ENCODE data around the gene SLC37A3.
"Not testable (repeated sequence)": the region's sequence is repeated elsewhere in the genome, so short reads cannot be mapped to it uniquely, and the experiment has no call there.

SLC37A3 gene

DNA sequence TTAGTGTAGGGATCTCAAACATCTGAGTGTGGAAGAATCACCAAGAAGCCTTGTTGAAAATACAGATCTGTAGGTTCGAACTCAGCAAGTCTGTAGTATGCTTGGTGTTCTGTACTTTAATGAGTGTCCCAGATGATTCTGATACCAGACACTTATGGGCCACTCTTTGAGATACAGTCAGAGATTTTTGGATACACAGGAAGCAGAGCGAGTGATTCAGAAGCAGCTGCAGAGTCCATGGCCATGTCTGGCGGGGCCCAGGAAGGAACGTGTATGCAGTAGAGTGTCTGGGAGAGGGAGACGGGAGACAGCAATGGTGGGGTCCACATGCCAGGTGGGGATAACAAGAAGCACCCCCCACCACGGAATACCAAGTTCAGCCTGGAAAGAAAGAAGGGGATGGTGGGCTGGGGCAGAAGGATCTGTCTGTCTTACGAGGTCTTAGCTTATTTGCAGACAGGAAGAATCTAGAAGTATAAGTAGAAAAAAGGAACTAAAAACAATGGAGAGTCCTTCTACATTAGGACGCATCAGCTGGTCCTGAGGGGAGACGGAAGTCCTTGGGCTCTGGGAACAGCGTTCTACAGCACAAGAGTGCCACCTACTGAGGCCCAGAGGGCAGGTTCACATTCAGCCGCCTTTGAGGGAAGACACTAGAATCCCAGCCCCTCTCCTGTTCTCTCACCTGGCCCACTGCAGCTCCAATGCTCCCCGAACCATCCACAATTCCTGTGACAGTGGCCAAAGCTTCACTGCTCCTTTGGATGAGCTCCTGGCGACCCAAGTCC lies 55.4 kb downstream of the SLC37A3 start:
- no peak for FAIRE-seq

DNA sequence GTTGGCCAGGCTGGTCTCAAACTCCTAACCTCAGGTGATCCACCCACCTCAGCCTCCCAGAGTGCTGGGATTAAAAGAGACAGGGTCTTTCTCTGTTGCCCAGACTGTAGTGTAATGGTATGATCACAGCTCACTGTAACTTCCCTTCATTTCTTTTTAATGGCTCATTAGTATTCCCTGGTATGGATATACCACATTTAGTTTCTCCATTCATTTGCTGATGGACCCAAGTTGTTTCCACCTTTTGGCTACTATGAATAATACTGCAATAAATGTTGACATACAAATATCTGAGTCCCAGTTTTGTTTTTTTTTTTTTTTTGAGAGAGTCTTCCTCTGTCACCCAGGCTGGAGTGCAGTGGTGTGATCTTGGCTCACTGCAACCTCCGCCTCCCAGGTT lies 59.4 kb downstream of the SLC37A3 start:
- not testable (repeated sequence) for FAIRE-seq

DNA sequence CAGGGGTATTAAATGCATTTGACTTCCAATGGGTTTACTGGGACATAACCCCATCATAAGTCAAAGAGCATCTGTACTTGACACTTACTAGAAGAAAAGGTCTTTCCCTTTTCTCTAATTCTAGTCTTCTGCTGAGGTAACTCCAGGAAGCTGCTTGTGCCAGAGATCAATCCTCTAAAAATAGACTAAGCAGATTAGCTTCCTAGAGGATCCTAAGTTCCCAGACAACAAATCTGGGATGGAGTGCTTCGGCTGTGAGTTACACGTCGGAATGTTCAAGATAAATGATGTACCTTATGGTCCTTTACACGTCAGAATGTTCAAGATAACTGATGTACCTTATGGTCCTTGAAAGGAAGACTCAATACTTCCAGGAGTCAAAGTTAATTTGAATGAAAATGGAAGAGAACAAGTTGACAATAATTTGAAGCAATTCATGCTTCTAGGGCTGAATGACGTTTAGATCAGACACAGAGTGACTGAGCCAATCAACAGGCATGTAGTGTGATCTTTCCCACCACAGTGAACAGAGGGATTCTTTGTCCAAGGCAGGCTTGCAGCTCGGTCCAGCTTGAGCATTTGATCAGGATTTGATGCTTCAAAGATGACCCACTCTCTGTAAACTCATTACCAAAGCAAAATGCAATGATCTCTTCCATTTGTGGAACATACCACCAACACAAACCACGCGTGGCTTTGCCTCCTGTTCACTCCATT lies 63.8 kb downstream of the SLC37A3 start:
- no peak for FAIRE-seq

DNA sequence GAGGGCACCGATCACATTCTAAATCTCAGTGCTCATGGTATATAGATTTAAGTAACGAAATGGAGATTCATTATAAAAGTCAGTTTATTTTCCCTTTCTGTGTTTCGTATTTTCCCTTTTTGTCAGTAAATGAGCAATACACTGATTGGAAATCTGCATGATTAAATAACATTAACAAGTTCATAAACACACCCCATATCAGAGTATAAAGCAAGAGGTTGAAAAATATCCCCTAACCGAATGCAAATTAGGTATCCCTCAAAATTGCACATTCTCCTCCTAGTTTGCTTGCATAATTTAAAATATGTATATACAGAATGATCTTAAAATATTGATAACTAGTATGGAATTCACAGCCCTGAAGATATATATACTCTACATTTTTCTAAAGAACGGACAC lies 64.6 kb downstream of the SLC37A3 start:
- FAIRE-seq, result no peak

DNA sequence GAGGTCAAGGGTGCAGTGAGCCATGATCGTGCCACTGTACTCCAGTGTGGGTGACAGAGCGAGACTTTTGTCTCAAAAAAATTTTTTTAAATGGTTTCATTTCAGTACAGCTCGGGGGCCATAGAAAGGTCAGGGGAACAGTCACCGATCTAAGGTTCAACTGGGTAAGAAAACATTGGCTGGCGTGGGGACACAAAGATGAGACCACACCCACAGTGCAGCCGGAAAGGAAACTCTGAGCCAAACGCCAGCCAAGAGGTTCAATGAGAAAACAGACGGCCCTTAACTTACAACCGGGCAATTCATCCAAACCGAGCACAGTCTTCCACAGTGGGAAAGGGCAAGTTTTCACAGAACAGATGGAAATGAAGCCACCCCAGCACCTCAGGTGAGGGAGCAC lies 65.1 kb downstream of the SLC37A3 start:
- FAIRE-seq, result no peak

DNA sequence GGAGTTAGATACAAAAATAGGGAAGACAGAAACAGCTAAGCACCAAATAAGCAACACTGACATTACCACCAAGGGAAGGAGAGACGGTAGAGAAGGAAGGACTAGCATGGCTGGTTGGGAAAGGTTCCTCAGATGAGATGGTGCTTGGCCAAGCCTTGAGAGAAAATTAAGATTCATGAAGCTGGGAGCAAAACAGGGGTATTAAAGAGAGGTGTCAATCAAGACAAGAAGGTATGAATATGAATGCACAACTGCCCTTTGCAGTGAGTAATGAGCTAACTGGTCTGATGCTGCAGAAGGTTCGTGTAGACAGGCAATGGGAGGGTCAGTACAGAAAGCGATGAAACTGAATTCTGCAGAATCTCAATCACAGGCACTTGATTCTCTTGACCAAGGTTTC lies 67.7 kb downstream of the SLC37A3 start:
- no peak for FAIRE-seq

DNA sequence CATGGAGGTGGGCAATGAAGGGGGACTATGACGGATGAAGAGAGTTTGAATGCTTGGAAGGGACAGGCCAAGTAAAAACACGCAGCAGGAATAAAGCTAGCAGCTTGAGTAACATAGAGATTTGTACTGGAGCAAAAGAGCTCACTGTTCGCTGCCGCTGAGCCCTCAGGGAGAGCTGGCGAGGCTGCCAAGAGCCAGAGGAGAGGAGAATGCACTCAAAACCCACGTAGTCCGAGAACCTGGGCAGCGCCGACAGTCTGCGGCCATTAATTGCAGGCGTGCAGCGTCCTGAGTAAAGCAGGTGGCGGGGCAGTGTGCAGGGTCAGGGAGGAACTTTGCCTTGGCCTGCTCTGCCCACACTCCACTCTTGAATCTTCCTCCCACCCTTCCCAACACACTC lies 68.2 kb downstream of the SLC37A3 start:
- FAIRE-seq, result no peak

DNA sequence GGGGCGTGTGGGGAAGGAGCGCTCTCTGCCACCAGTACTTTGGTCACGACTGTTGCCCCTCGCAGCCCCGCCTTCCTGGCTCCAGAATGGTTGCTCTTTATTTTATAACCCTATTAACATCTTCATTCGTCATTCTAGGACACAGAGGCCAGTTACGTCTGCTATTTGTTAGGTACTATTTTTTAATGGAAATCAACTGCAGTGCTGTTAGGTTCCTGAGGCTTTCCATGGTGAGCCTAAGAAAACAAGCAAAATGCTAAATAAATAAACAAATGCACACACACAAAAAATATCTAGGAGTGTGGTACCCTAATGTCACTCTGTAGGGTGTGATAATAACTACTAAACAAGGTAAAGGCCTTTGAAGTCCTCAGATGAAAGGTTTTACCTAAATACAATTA lies 71.1 kb downstream of the SLC37A3 start:
- no peak for FAIRE-seq

DNA sequence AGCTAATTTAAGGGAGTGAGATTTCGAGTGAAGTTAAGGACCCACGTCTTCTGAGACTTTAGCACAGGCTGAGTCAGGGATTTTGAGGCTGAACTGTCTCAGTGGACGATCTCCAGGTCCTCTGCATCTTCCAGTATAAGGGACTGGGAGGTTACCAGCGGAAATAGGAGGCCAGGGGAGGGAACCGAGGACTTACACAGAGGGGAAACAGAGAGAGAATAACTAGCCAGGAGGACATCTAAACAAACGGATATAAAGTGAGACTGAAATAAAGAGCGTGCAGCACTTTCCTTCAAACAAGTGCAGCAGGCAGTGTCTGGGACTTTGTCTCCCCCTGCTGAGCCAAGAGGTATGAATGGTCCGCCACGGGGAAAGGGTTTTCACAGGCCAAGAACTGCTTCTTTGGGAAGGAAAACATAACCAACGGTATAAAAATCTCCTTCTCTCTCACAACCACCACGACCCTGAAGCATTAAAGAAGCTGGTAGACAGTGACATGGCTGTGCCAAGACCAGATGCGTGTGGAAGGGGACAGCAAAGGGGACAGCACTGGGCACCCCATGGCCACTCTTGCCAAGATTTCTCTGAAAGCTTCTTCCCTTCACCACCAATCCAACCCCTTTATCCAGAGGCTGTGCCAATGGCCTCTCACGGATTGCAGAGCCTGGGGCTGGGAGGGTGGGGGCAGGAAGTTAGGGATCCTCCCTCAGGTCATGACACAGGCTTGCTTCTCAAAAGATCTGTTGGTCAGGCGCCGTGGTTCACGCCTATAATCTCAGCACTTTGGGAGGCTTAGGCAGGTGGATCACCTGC lies 72.0 kb downstream of the SLC37A3 start:
- no peak for FAIRE-seq

DNA sequence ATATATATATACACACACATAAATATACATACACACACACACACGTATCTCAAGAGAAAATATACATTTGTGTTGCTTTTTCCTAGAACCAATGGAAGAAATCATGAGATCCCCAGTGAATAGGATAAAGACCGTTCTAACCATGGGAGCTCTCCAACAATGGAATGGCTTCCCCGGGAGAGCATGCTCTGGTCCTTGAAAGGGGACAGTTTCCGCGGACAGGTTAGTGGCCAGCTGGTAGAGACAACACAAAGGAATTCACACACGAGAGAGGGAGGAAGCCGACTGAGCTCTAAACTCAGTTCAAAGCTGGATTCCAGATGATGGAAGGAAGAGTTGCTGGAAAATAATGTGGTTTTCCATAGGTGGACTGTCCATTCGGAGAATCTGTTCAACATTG lies 72.7 kb downstream of the SLC37A3 start:
- no peak for FAIRE-seq

DNA sequence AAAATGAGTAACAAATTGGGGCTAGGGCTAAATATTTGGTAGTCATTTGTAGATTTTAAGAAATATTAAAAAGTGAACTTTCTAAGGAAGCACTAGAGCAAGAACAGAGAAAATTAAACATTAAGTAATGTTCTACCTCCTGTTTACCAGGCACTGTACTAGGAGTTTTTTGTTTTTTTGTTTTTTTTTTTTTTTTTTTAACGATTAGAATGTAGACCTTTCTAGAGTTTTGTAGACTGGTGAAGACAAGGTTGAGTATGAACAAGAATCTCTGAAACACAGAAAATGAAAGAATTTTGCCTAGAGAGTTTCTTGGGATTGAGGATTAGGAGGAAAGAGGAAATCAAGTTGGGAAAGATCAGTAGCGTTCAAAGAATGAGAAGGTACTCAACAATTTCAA lies 73.6 kb downstream of the SLC37A3 start:
- FAIRE-seq, result no peak

DNA sequence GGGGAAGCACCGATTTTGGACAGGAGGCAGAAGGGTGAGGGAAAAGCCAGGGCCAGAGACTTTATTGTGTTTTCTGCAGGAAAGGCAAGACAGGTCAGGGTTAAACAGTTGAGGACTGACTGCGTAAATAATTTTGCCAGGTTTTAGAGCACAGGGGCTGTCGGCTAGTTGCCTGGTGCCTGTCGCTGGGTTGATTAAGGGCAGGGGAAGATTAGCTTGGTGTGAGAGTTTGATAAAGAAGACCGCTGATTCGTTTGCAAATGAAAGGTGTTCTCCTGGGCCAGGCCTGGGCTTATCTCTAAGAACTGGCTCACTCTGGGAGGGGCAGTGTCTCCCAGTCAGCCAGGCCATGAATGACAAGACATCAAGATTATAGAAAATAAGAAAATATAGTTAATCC lies 75.6 kb downstream of the SLC37A3 start:
- no peak for FAIRE-seq

DNA sequence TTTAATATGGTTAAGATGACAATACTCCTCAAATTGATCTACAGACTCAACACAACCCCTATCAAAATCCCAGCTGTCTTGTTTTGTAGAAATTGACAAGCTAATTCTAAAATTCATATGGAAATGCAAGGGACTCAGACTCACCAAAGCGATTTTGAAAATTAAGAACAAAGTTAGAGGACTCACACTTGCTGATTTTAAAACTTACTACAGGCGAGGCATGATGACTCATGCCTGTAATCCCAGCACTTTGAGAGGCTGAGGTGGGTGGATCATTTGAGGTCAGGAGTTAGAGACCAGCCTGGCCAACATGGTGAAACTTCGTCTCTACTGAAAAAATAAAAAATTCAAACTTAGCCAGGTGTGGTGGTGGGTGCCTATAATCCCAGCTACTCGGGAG lies 78.3 kb downstream of the SLC37A3 start:
- FAIRE-seq, result not testable (repeated sequence)

DNA sequence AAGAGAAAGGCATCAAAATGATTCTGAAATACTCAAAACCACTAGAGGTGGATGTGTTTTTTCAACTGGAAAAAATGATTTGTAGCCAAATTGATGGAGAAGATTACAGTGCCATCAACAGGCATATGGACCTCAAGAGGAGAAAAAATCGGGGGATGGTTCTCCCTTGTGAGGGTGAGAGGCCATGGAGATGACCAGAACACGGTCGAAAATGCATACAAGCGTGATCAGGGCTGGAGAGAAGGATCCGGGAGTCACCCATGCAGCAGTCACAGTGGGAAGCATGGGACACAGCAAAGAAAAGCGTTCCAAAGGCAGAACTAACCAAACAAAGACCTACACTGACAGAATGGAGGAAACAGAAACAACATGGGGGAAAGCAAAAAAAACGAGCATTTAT lies 80.3 kb downstream of the SLC37A3 start:
- FAIRE-seq, result no peak

DNA sequence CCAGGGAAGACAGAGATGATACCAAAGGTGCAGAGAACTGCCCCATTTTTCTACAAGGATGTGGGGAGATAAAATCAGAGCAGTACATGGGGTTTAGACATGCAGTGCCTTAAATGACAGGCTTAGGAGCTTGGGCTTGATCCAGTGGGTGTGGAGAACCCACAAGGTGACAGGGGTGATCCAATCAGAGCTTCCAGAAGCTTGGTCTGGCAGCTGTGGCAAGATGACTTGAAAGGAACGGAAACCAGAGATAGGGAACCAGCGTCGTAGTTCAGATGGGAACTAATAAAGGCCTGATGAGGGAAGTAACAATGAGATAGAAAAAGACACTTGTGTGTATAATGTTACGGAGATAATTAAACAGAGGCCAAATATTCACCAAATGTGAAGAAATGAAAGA lies 80.7 kb downstream of the SLC37A3 start:
- FAIRE-seq, result no peak

DNA sequence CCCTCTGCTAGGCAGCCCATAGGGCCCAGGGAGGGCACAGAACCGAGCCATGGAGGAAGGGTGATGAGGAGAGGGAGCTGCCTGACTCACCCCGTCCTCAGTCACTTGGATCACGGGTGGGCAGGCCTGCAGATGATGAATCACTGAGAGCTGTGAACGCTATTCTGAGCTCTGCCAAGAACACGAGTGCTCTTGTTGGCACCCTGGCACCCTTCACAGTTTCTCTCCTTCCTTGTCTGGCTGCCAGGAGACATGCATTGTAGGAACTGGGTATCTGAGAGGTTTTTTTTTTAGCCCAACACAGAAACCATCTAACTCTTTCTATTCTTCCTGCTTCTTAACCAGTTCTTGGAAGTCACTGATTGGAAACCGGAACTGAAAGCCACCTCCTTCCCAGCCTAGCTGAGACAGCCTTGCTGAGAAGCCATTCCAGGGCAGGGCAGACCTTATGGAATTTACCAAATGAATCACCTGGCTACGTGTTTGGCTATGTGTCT lies 82.1 kb downstream of the SLC37A3 start:
- FAIRE-seq, result no peak

DNA sequence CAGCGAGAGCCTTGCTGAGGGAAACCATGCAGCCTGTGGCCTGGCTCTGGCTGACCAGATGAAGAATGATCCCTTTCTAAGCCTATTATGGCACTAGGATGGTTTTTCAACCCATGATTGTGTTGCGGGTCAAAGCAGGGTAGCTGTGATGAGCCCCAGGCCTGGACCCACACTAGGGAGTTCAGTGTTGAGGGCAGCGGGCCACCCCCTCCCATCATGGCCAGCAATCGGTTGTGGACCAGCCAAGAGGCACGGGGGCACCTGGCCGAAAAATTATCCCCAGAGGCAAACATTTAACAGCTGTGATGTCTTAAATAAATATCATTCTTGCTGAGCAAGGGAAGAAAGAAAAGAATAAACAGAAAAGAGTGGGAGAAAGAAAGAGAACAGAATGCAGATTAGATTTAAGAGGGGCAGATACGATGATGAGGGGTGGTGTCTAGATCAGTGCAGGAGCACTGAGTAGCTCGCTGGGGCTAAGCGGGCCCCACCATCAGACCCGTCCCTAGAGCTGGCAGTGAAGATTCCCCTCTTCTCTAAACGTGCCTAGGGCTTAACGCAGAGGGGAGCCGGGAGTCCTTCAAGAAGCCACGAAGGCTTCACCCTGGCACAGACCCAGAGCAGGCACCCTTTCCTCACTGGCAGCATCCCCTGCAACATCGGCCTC lies 82.7 kb downstream of the SLC37A3 start:
- FAIRE-seq, result no peak

DNA sequence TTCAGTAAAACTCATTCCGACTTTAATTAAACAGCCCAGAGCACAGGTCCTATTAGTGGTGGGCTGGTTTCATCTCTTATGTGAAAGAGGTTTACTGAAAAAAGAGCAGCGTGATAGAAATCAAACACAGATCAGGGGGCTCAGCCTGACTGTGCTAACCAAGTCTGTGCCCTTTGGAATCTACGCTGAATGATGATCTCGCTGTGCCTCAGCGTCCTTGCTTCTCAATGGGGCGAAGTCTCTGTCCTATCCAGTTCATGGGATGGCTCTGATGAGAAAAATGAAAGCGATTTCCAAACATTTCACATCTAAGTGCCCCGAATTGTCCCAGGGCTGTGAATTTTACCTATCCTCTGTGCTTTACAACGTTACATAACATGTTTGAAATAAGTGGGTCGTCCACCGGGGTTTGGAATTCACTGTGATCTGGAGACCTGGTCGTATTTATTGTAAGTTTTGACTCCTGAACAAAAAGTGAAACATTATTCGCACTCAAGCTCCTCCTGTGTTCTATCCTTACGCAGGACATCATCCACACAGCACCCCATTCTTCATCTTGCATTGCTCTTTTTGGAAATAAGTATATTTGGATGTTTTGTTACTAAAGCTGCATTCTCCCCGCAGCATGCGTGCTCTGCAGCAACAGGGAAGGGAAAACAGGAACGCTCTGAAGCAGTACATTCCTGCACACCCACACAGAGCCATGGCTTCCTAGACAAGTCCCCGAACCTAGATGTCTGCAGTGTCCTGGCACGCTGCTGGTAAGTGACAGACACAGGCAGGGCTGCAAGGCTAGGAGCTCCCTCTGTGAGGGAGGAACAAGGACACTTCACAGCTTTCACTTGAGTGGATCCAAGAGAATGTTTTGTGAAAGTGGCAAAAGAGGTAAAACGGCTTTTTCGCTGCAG lies 83.5 kb downstream of the SLC37A3 start:
- FAIRE-seq, result no peak

DNA sequence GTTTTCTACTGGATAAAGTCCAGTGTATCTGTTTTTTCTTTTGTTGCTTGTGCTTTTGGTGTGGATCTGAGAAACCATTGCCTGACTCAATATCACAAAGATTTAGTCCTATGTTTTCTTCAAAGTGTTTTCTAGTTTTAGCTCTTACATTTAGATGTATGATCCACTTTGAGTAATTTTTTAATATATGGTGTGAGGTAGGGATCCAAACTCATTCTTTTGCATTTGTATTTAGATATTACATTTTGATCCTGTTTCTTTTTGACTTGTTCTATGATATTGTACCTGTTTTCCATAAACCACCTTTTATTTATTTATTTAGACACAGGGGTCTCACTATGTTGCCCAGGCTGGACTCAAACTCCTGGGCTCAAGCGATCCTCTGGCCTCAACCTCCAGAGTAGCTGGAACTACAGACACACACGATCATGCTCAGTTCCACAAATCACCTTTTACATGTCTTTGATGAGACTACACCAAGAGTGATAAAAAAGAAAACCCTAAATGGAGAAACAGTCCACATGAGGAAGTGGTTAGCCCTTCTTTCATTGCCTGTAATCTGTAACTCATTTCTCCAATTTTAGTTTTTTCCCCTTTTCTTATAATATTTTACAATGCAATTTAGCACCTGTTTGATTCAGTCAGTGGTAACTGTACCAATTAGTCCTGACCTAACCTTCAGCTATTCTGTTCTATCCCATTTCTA lies 86.0 kb downstream of the SLC37A3 start:
- no peak for FAIRE-seq

DNA sequence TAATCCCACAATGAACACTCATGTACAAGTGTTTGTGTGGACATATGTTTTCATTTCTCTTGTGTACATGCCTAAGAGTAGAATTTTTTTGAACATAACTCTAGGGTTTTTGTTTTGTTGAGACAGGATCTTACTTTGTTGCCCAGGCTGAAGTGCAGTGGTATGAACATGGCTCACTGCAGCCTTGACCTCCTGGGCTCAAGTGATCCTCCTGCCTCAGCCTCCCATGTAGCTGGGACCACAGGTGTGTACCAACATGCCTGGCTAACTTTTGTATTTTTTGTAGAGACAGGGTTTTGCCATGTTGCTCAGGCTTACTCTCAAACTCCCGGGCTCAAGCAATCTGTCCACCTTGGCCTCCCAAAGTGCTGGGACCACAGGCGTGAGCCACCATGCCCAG lies 87.2 kb downstream of the SLC37A3 start:
- not testable (repeated sequence) for FAIRE-seq

All from colon (tissue), 2 donors.